K562 (cell line): ENCODE results near the gene RNF144A. TPM values are rescaled to one million over a fixed set of nuclear protein-coding genes. Genes with fewer than 3 reads are reported as not detected.

Experiments
- ATAC-seq: fragments of 200-7000 bp; cut with Tn5 transposase; 3 replicates; pipeline ENCODE4 v1.9.1; 2020; ENCODE audit warnings: moderate library complexity
- BruUV-seq: library from RNA; stranded (reverse); fragments of 400-500 nt; replicated peaks from 2 replicates; lab custom pipeline; 2021; lab: Mats Ljungman, UMichigan
- CTCF ChIA-PET: fragments of 300-600 bp; formaldehyde crosslinking; extraction: SDS; loops from one replicate; lab custom pipeline; 2021; ENCODE audit warnings: low intra/inter-chr PET ratio; lab: Yijun Ruan, JAX
- POLR2A ChIA-PET: fragments of 300-600, 350-650 bp; sonication (Branson Sonifier 250); formaldehyde crosslinking; extraction: SDS; loops from one replicate; lab custom pipeline; 2021; ENCODE audit warnings: antibody characterized with exemption, inconsistent platforms; lab: Yijun Ruan, JAX
- DNase-seq, 4 experiments: peaks; one replicate each; pipeline versions ENCODE4 v3.0.0 to v3.0.0-alpha.2; 2011 to 2018; ENCODE audit warnings: low spot score in 3 of 4, mixed read lengths in 3 of 4; ENCODE audit errors: extremely low read depth in 1 of 4
- FAIRE-seq: peaks from 2 replicates; lab custom pipeline; 2011; peaks lifted over from hg19 to GRCh38; lab: Jason Lieb, UNC
- H2AFZ ChIP-seq: 2 replicates; pipeline ENCODE4 v1.6.0; 2011; ENCODE audit warnings: low read depth, low read length, control low read depth, inconsistent platforms
- H3K27ac ChIP-seq: fragments of 200-600 bp; 3 replicates; pipeline ENCODE4 v1.8.0; 2011; ENCODE audit warnings: low read depth, mild to moderate bottlenecking, control low read depth, inconsistent platforms, low read length, moderate library complexity, mixed read lengths; ENCODE audit errors: extremely low read depth
- H3K27me3 ChIP-seq, 2 experiments: fragments of 300-600 bp in 1 of 2; 2 replicates in 1 of 2; 3 replicates in 1 of 2; pipeline versions ENCODE4 v1.6.0 to v1.8.0; 2011; ENCODE audit warnings: inconsistent platforms in 2 of 2, low read length in 2 of 2, mild to moderate bottlenecking in 1 of 2, mixed read lengths in 1 of 2, moderate library complexity in 1 of 2; ENCODE audit not compliant: control insufficient read depth in 2 of 2, insufficient read depth in 2 of 2
- H3K36me3 ChIP-seq: fragments of 300-600 bp; 3 replicates; pipeline ENCODE4 v1.8.0; 2011; ENCODE audit warnings: mild to moderate bottlenecking, low read length, inconsistent platforms; ENCODE audit not compliant: control insufficient read depth, insufficient read depth
- H3K4me1 ChIP-seq, 2 experiments: fragments of 200-600 bp in 1 of 2; replicated peaks in 1 of 2; 2 replicates in 1 of 2; 3 replicates in 1 of 2; pipeline versions ENCODE4 v1.5.1 to v1.8.0; 2011; ENCODE audit warnings: inconsistent platforms in 2 of 2, low read length in 2 of 2, mild to moderate bottlenecking in 1 of 2, mixed read lengths in 1 of 2, moderate library complexity in 1 of 2; ENCODE audit not compliant: control insufficient read depth in 2 of 2, insufficient read depth in 2 of 2
- H3K4me2 ChIP-seq: 2 replicates; pipeline ENCODE4 v1.6.1; 2011; ENCODE audit warnings: low read length, control low read depth, inconsistent platforms, mixed read lengths; ENCODE audit not compliant: insufficient read depth
- H3K4me3 ChIP-seq: fragments of 200-600 bp; sonication (generic), shearing (Covaris generic); 2 replicates; pipeline ENCODE4 v1.5.1; 2016; ENCODE audit warnings: control low read depth, inconsistent platforms
- H3K79me2 ChIP-seq: fragments of 200-600 bp; 3 replicates; pipeline ENCODE4 v1.8.0; 2011; ENCODE audit warnings: low read length, inconsistent platforms; ENCODE audit not compliant: control insufficient read depth, insufficient read depth
- H3K9ac ChIP-seq, 2 experiments: 2 replicates each; pipeline versions ENCODE4 v1.6.0 to v1.6.1; 2011; ENCODE audit warnings: low read depth in 2 of 2, low read length in 2 of 2, control low read depth in 1 of 2, inconsistent platforms in 1 of 2, mild to moderate bottlenecking in 1 of 2, mixed read lengths in 1 of 2; ENCODE audit not compliant: insufficient read depth in 1 of 2
- H3K9me1 ChIP-seq: one replicate; pipeline ENCODE4 v1.6.0; 2011; ENCODE audit warnings: inconsistent platforms, mild to moderate bottlenecking, low read length, moderate library complexity; ENCODE audit not compliant: control insufficient read depth, insufficient read depth
- H3K9me3 ChIP-seq: replicated peaks from 2 replicates; pipeline ENCODE4 v1.5.1; 2011; ENCODE audit warnings: low read depth, low read length, inconsistent platforms; ENCODE audit not compliant: control insufficient read depth, insufficient read depth
- H4K20me1 ChIP-seq: replicated peaks from 2 replicates; pipeline ENCODE4 v1.6.1; 2011; ENCODE audit warnings: low read length, inconsistent platforms, mixed read lengths; ENCODE audit not compliant: control insufficient read depth, insufficient read depth
- CHD2 ChIP-seq: IDR thresholded peaks from 2 replicates; pipeline ENCODE4 v1.6.1; 2011; ENCODE audit warnings: low read depth, low read length
- FOSL1 ChIP-seq: fragments of 200-800 bp; sonication (Bioruptor generic); conservative IDR thresholded peaks from 2 replicates; pipeline ENCODE4 v1.6.1; 2016; ENCODE audit warnings: missing genetic modification characterization, missing compliant biosample characterization
- IRF1 ChIP-seq: sonication (generic); formaldehyde crosslinking; IDR thresholded peaks from 2 replicates; pipeline ENCODE4 v1.8.0; 2022; ENCODE audit warnings: missing genetic modification reagents, mild to moderate bottlenecking, borderline replicate concordance
- MEIS2 ChIP-seq: fragments of 450-650 bp; IDR thresholded peaks from 2 replicates; pipeline ENCODE4 v1.6.1; 2014; ENCODE audit warnings: mild to moderate bottlenecking; ENCODE audit not compliant: partially characterized antibody
- RUNX1 ChIP-seq: sonication (generic); IDR thresholded peaks from 2 replicates; pipeline ENCODE4 v1.6.1; 2016; ENCODE audit warnings: antibody characterized with exemption, low read depth
- TGIF2 ChIP-seq: sonication (generic); formaldehyde crosslinking; IDR thresholded peaks from 2 replicates; pipeline ENCODE4 v1.8.1; 2022; ENCODE audit warnings: mild to moderate bottlenecking, missing genetic modification reagents, moderate library complexity
- TRIM25 ChIP-seq: fragments of 450-650 bp; IDR thresholded peaks from 2 replicates; pipeline ENCODE4 v1.7.0; 2016; ENCODE audit warnings: borderline replicate concordance
- ZFX ChIP-seq: sonication (generic); formaldehyde crosslinking; IDR thresholded peaks from 2 replicates; pipeline ENCODE4 v1.8.0; 2022; ENCODE audit warnings: mild to moderate bottlenecking, missing genetic modification reagents, moderate library complexity
- ZNF124 ChIP-seq: sonication (generic); formaldehyde crosslinking; IDR thresholded peaks from 2 replicates; pipeline ENCODE4 v1.8.1; 2022; ENCODE audit warnings: missing genetic modification reagents
- ZNF224 ChIP-seq: sonication (generic); formaldehyde crosslinking; IDR thresholded peaks from 2 replicates; pipeline ENCODE4 v1.8.0; 2022; ENCODE audit warnings: mild to moderate bottlenecking, missing genetic modification reagents
- ZNF407 ChIP-seq: fragments of 450-650 bp; IDR thresholded peaks from 2 replicates; pipeline ENCODE4 v1.6.1; 2016; ENCODE audit warnings: low read depth
- ZZZ3 ChIP-seq: fragments of 450-650 bp; IDR thresholded peaks from 2 replicates; pipeline ENCODE4 v1.6.1; 2016; ENCODE audit warnings: antibody characterized with exemption, mild to moderate bottlenecking, moderate library complexity
- WGBS: fragments of 100-300 bp; shearing (Covaris generic); methylation state at CpG from one replicate; pipeline ENCODE4 v1.1.6; 2016; ENCODE audit warnings: low coverage, mixed read lengths; ENCODE audit not compliant: insufficient coverage; ENCODE audit errors: missing lambda C conversion rate; 5-methylcytosine and 5-hydroxymethylcytosine counted together
- in situ Hi-C: fragments of 300-500 bp; cut with MboI; formaldehyde crosslinking; loops from 4 replicates; pipeline ENCODE4 v1.15.0; 2018; ENCODE audit warnings: inconsistent platforms, mixed read lengths
- intact Hi-C: fragments of 100-400 bp; cut with micrococcal nuclease; formaldehyde crosslinking; loops from 2 replicates; pipeline ENCODE4 v1.14.2; 2022
- polyA plus RNA-seq, 8 experiments: library from polyadenylated mRNA; depleted of rRNA in 4 of 8; stranded (reverse) in 5 of 8; unstranded in 3 of 8; fragments of >200 nt; fragmentation: Nextera tagmentation in 2 of 8; fragmentation: Illumina TruSeq in 1 of 8; extraction: Ambion mirVana in 2 of 8; extraction: Trizol in 1 of 8; gene quantifications; 2 replicates each; pipeline versions ENCODE4 v1.2.1 to v1.2.3, GENCODE V29; 2011 to 2014; ENCODE audit warnings: inconsistent platforms in 1 of 8, missing spikeins in 1 of 8
- total RNA-seq, 7 experiments: library from RNA; depleted of rRNA in 6 of 7; stranded (reverse); fragments of >200 nt in 6 of 7; fragmentation: Illumina TruSeq in 2 of 7; extraction: Trizol in 2 of 7; gene quantifications; 2 replicates each; pipeline versions ENCODE4 v1.2.1 to v1.2.3, GENCODE V29; 2011 to 2021; ENCODE audit warnings: low replicate concordance in 1 of 7

The RNF144A gene
- total and polyA plus RNA-seq, 9 of the 15 experiments (the other 6 are each of a cell fraction or from before 2014, with no cell fraction given) = 0.96 to 11.3 (median 6.2) TPM

DNA sequence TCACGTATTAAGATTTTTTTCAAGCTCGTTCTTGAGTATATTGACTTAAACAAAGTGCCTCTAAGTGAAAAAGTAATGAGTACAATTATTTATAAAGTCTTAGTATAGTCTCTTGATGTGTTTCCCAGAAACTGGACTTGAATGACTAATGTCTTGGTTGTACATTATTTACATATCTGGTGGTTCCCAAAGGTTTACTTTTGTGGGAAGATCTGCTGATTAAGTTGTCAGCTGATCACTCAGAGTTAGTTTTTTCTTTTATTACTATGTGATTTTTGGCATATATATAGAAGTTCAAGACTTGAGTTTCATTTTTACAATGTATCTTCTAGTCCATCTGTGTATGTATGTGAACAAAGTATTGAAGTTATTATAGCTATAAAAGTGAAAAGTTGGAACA lies 29.5 kb downstream of the RNF144A start:
- no TSS peak for BruUV-seq
- Histone ChIP-seq H3K9me3 (no peaks in the 10 kb centered on the region), H3K4me3 (no peak overlapping the region), H3K9ac (no peak overlapping the region), H3K79me2 (no peaks in the 10 kb centered on the region), H3K27ac (no peak overlapping the region), H3K36me3 (no peaks in the 10 kb centered on the region; the same call in 2 of the 3 replicates), H3K4me1 (no peaks in the 10 kb centered on the region; a peak in 2 of 5 replicates), H3K4me2 (no peak overlapping the region), H2AFZ (no peak overlapping the region), H4K20me1 (no peaks in the 10 kb centered on the region), H3K27me3 (no peaks in the 10 kb centered on the region), H3K9me1 (no peaks in the 10 kb centered on the region)
- DNase-seq = no peak
- POLR2A ChIA-PET = interaction anchor here (0.6 kb wide), 1 partner anchor 108 kb away, joined by 3 read pairs; no protein-coding TSS in a partner anchor
- ATAC-seq = no peak
- FAIRE-seq = no peak
- CTCF ChIA-PET = no interaction called here
- in situ Hi-C loops = no loop called here
- 11% methylated on average over 2 of the region's 2 CpGs for WGBS
- intact Hi-C loops = no loop called here
- no peak for TF ChIP-seq IRF1 (CRISPR knock-in tag)
- TF ChIP-seq TRIM25 = no peak
- TF ChIP-seq ZNF124 (CRISPR knock-in tag) = no peak
- TF ChIP-seq ZNF224 = no peak
- no peak for TF ChIP-seq RUNX1
- TF ChIP-seq ZNF407 = no peak
- no peak for TF ChIP-seq ZFX (CRISPR knock-in tag)
- TF ChIP-seq MEIS2 = peak; percentile 39
- TF ChIP-seq ZZZ3 = no peak
- peak; percentile 86 for TF ChIP-seq FOSL1
- TF ChIP-seq TGIF2 (CRISPR knock-in tag) = no peak
- TF ChIP-seq CHD2 = no peak
